GM21423 (cell line): Measurements from ENCODE around the gene DALRD3.

ENCODE experiments used
- ATAC-seq: cut with Tn5 transposase; IDR thresholded peaks from one replicate; pipeline ENCODE4 v1.9.1; 2021; ENCODE audit warnings: mild to moderate bottlenecking, moderate library complexity; ENCODE audit not compliant: unreplicated experiment

Gene DALRD3

GRCh38 chr3:49006408-49007067, 11.8 kb downstream of the DALRD3 start:
- ATAC-seq = peak; percentile 1

DNA sequence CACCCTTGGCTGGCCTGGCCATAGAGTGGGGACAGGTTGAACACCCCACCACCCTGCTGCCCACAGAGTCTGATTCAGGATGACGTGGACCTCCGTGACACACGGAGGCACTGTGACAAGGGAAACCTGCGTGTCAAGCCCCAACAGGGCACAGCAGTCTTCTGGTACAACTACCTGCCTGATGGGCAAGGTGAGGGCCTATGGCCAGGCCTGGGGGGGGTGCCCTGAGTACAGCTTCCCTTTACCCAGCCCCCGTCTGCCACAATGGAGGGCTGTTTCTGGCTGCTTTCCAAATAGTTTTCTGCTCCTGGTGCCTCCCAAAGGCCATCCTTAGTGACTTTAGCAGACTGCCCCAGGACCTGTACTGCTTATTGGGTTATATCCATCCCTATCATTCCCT, 12.4 kb downstream of the DALRD3 start:
- ATAC-seq = no peak

- ATAC-seq = no peak
Observed at GRCh38 chr3:49005303-49005680, 13.1 kb downstream of the DALRD3 start.

DNA sequence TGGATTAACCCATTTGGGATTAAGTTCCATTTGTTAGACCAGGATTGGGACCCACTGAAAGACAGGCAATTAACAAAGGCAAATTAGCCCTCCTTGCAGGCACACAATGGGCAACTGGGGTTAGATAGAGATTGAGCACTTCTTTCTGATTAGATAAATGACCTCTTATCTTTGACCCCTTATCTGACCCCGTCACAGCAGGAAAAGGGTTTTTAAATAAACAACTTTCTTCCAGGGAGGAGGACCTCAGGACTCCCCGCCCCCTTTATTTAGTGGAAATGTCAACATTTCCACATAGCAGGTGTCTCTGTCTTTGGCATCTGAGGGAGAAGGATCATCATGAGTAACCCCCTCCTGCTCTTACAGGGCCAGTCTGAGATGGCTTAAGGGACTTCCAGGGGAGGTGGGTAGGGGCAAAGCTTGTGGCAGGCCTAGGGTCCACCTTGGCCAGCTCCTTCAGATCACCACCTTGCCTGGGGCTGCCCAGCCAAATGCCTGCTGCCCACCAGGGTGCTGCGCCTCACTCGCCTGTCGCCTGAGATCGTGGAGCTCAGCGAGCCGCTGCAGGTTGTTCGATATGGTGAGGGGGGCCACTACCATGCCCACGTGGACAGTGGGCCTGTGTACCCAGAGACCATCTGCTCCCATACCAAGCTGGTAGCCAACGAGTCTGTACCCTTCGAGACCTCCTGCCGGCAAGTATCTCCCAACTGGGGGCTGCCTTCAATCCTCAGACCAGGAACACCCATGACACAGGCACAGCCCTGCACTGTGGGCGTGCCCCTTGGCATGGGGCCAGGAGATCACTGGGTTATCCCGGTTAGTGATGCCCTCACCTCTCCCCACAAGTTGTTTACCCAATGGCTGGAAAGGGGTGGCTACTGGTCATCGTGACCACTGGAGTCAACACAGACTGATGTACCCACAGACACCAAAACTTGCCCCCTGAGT, 13.8 kb downstream of the DALRD3 start:
- ATAC-seq = no peak

DNA sequence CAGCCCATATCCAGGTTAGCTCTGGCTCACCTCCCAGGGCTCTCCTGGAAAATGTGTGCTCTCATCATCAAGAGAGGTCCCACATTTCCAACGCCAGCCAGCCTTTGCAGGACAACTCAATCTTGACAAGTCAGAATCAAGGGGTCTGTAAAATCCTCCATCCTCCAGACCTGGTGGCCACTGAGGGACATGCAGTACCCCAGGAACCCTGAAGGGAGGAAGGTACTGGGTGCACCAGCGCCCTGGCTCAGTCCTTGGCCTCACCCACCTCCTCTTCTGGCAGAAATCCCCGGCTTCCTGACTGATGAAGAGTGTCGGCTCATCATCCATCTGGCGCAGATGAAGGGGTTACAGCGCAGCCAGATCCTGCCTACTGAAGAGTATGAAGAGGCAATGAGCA, 17.2 kb downstream of the DALRD3 start:
- ATAC-seq = no peak

DNA sequence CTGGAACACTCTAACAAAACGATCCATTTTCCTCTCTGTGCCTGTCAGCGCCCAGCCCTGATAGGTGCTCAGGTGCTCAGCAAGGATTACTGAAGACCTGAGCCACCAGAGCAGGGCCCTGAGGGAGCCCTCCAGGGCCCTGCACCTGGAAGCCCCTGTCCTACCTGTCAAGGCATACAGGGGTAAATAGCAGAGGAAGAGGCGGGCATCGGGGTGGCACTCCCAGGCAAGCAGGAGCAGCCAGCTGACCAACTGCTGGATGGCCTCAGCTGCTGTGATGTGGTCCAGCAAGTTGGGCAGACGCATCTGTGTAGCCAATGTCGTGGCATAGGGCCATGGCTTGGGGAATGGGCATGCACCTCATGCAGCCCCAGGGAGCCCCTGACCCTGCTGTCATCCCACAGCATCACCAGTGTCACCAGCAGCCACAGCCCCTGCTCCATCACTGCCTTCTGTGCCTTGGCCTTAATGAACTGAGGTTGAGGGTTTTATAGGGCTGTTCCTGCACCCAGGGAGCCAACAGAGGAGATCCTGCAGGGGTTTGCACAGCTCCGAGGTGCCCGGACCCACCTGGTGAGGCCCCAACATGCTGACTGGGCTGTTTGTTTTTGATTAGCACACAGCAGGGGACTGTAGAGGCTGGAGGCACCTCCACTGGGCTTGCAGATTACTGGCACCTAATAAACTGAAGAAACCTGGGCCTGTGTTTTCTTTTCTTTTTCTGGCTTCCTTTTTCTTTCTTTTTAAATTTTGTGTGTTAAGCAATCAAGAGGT, 19.1 kb downstream of the DALRD3 start:
- ATAC-seq = no peak

GRCh38 chr3:48997714-48998637, 20.4 kb downstream of the DALRD3 start:
- ATAC-seq = no peak

GRCh38 chr3:48997102-48997635, 21.2 kb downstream of the DALRD3 start:
- ATAC-seq = no peak

GRCh38 chr3:48996640-48997039, 21.7 kb downstream of the DALRD3 start:
- ATAC-seq = no peak

DNA sequence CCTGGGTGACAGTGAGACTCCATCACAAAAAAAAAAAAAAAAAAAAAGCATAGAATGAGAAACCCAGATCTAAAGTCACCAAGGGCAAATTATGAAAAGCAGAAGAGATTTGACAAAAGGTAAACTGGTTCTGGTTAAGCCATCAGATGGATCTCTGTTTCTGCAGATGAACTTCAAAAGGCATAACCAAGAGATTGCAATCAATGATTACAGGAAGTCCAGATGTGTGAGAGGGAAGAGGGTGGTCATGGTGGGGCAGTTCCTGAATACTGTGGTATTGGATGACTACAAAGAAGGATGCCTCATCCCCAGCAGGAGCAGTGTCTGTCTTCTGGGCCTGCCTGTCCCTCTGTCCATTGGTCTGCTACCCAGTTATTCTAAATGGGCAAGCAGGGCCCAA, 24.5 kb downstream of the DALRD3 start:
- ATAC-seq = no peak

DNA sequence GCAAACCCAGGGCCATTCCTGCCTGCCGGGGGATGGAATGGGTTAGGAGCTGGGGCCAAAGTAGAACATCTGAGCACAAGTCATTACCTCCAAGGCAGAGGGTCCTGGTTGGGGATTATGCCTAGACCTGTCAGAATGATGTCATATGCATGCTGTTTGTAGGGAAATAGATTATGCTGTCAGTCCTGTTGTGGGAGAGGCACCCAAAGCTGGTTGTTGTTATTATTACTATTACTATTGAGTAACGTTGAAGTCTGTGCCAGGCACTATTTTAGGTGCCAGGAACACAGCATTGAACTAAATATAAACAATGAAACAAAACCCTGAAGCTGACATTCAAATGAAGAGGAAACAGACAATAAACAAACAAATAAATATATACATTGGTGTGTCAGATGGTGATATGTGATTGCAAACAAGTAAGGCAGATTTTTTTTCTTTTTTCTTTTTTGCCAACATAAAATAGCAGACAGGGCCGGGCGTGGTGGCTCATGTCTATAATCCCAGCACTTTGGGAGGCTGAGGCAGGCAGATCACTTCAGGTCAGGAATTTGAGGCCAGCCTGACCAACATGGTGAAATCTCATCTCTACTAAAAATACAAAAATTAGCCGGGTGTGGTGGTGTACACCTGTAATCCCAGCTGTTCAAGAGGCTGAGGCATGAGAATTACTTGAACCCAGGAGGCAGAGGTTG, 26.4 kb downstream of the DALRD3 start:
- no peak for ATAC-seq

DNA sequence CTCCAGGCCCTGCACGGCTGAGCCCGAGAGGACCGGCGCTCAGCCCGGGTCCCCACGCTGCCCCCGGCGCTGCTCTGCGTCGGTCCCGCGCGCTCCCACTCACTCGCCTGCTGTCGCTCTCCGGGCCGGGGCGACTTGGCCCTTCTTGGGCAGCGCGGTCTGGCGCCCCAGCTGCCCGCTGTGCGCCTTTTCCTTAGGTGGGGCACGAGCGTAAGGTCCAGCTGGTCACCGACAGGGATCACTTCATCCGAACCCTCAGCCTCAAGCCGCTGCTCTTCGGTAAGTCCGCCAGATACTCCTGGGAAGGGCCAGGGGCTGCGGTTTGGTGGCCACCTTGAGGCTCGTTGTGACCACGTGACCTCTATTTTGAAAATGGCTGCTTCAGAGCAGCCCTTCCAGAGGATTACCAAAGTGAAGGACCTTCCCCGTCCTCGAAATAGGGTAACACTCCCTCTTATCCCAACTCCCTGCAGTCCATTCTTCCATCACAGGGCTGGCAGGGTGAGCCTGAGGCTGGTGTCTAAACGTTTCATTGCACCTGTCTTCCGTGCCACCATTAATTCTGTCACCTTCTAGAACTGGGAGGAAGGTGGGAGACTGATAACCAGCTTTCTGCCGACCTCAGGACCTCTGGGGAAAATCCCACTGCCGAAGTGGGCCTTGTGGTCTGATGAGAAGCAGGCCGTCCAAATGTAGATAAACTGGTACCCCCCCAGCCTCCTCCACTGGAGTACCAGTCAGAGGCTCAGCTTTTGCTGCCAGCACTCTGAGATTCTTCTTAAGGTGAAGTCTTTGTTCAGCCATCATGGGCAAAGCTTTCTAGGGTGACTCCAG, 27.5 kb downstream of the DALRD3 start:
- no peak for ATAC-seq

DNA sequence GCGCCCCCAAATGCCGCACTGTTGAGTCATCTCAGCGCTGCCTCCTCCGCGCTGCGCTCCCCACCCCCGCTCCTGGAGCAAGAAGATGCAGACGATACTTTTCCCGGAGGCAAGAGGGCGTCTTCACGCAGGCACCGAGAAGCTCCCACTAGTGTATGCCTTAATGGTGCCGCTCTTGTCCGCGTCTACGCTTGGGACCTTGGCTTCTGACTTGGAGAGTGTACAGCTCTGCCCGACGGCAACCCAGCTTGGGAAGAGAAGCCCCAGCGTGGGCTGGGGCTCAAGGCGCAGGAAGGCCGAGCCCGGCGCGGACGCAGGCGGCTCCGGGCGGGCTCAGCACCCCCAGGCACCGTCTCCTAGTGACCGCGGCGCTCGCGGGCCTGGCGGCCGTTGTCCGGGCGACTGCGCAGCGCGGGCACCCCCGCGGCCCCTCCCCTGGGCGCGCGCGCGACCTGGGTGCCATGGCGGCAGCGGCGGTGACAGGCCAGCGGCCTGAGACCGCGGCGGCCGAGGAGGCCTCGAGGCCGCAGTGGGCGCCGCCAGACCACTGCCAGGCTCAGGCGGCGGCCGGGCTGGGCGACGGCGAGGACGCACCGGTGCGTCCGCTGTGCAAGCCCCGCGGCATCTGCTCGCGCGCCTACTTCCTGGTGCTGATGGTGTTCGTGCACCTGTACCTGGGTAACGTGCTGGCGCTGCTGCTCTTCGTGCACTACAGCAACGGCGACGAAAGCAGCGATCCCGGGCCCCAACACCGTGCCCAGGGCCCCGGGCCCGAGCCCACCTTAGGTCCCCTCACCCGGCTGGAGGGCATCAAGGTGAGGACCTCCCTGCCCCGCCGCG, 28.4 kb downstream of the DALRD3 start, which contains the start of gene P4HTM:
TSS of gene P4HTM (plus strand) at position 446 of the 840 bp plus-strand sequence. CDS start at position 462, 16 bp downstream.
- ATAC-seq = peak; percentile 49

GRCh38 chr3:48989126-48989795, 29.1 kb downstream of the DALRD3 start:
- ATAC-seq = no peak

GRCh38 chr3:48985831-48986376, 32.5 kb downstream of the DALRD3 start:
- no peak for ATAC-seq

- no peak for ATAC-seq
Observed at GRCh38 chr3:48984663-48985062, 33.7 kb downstream of the DALRD3 start.

- ATAC-seq = no peak
Observed at GRCh38 chr3:48983096-48983495, 35.3 kb downstream of the DALRD3 start.
